Psoas muscle (tissue), 8 donors: Measurements from ENCODE around the gene NFATC2. TPM values are rescaled to one million over a fixed set of nuclear protein-coding genes. Genes with fewer than 3 reads are reported as not detected.

Experiments
- ATAC-seq, 4 donors: fragments of 200-7000 bp; cut with Tn5 transposase; one replicate each; pipeline ENCODE4 v1.9.1; 2020; ENCODE audit warnings: moderate library complexity in 3 of 4, mild to moderate bottlenecking in 2 of 4
- DNase-seq, 2 donors: peaks; one replicate each; pipeline ENCODE4 v3.0.0-alpha.2; 2020
- H3K27ac ChIP-seq: fragments of 200-600 bp; one replicate; pipeline ENCODE4 v1.8.0; 2022
- H3K27me3 ChIP-seq, 3 donors: fragments of 200-600 bp in 1 of 3; one replicate each; pipeline versions ENCODE4 v1.6.1 to v1.8.0; 2013 to 2022; ENCODE audit warnings: low read length in 2 of 3, mild to moderate bottlenecking in 2 of 3, moderate library complexity in 1 of 3; ENCODE audit not compliant: insufficient read depth in 3 of 3
- H3K36me3 ChIP-seq, 2 donors: fragments of 200-600 bp in 1 of 2; one replicate each; pipeline versions ENCODE4 v1.6.1 to v1.8.0; 2013 to 2022; ENCODE audit warnings: low read depth in 1 of 2, mild to moderate bottlenecking in 1 of 2, moderate library complexity in 1 of 2; ENCODE audit not compliant: insufficient read depth in 1 of 2
- H3K4me1 ChIP-seq: fragments of 200-600 bp; one replicate; pipeline ENCODE4 v1.8.0; 2022
- H3K4me3 ChIP-seq: fragments of 200-600 bp; one replicate; pipeline ENCODE4 v1.8.0; 2022; ENCODE audit warnings: mild to moderate bottlenecking
- H3K9me3 ChIP-seq: fragments of 200-600 bp; one replicate; pipeline ENCODE4 v1.8.0; 2022
- WGBS, 3 donors: extraction: QIAGEN DNeasy Blood & Tissue Kit; methylation state at CpG; one replicate each; pipeline versions ENCODE4 v1.1.6 to v1.1.7; 2013; 5-methylcytosine and 5-hydroxymethylcytosine counted together
- intact Hi-C, 2 donors: fragments of 100-400 bp; cut with DNase I; formaldehyde crosslinking; loops; one replicate each; pipeline versions ENCODE4 v1.11.0 to v1.14.2; 2022
- polyA plus RNA-seq, 3 donors: library from polyadenylated mRNA; stranded (reverse); fragments of 200-250 nt; gene quantifications; one replicate each; pipeline ENCODE4 v1.2.3, GENCODE V29; 2013
- total RNA-seq, 4 donors: library from RNA; stranded (reverse); fragmentation: NEBNext Ultra II Directional in 2 of 4; extraction: Animal tissue kit (Norgen Biotek cat#: 25700) in 2 of 4; gene quantifications; one replicate each; pipeline versions ENCODE4 v1.2.1 to v1.2.4, GENCODE V29; 2021 to 2023
- TF ChIP-seq, protein P1 (sequence below): fragments of 200-600 bp; IDR thresholded peaks from one replicate; pipeline ENCODE4 v1.8.0; 2022; ENCODE audit warnings: antibody characterized with exemption
- donor health status: healthy with polysubstance abuse.
- donor health status: DM: no; HTN: no; CAD: no; lungs with moderate emphysema.
- donor health status: Bipolar disorder and iron deficiency.
- donor health status: healthy.
- donor health status: DM: yes; HTN: yes; CAD: no.
- donor health status: DM: no; HTN: no; CAD: no.
- donor health status: DM: no; HTN: no; CAD: no.
- donor health status: DM: yes; HTN: yes; CAD: no.

The NFATC2 gene
- total and polyA plus RNA-seq, 7 donors: 0.18 to 3.1 (median 0.64) TPM

DNA sequence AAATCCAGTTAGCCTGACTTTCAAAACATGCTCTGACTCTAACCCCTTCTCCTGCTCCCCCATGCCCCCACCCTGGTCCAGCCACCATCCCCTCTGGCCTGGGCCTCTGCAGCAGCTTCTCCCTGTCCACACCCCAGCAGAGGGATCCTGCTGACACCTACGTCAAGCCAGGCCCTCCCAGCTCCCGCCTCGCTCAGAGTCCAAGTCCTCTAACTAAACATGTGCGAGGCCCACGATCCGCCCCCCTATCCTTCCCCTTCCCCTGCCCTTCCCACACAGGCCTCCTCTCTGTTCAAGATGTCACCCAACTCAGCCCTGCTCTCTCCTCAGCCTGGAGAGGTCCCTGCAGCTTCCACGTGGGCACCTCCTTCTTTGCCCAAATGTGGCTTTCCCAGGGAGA, 33.7 kb downstream of the NFATC2 start:
- intact Hi-C loops: no loop called here
- Histone ChIP-seq H3K9me3 (no peaks in the 10 kb centered on the region), H3K4me1 (peaks cover 19% of the 10 kb centered on the region), H3K36me3 (peaks cover 0 to 5% of the 10 kb centered on the region in 2 donors), H3K27ac (no peak overlapping the region), H3K4me3 (no peak overlapping the region), H3K27me3 (no peaks in the 10 kb centered on the region)
- TF ChIP-seq, protein P1, sequence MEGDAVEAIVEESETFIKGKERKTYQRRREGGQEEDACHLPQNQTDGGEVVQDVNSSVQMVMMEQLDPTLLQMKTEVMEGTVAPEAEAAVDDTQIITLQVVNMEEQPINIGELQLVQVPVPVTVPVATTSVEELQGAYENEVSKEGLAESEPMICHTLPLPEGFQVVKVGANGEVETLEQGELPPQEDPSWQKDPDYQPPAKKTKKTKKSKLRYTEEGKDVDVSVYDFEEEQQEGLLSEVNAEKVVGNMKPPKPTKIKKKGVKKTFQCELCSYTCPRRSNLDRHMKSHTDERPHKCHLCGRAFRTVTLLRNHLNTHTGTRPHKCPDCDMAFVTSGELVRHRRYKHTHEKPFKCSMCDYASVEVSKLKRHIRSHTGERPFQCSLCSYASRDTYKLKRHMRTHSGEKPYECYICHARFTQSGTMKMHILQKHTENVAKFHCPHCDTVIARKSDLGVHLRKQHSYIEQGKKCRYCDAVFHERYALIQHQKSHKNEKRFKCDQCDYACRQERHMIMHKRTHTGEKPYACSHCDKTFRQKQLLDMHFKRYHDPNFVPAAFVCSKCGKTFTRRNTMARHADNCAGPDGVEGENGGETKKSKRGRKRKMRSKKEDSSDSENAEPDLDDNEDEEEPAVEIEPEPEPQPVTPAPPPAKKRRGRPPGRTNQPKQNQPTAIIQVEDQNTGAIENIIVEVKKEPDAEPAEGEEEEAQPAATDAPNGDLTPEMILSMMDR: no peak
- WGBS, 3 donors: 92 to 96% (median 94%) methylated on average over 7 of the region's 7 CpGs
- ATAC-seq: no peak
- no peak for DNase-seq

DNA sequence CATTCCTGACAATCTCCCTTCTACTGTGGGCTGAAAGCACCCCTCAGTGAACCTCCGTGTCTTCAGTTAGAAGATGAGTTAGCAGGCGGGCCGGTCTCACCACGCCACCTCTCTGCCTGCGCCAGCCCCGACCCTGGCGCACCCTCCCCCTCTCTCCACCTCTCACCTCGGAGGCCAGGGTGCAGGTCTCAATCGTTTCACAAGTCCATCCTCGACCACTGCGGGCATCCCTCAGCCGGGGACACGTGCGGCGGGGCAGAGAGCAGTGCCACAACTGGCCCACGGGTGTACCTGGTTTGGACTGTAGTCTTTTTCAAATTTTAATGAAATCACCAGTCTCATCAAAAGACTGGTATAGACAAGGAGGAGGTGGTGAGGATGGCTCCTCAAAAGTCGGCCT, 34.4 kb downstream of the NFATC2 start:
- Histone ChIP-seq H3K27me3 (no peaks in the 10 kb centered on the region), H3K27ac (peak overlapping the region; percentile 23), H3K4me3 (no peak overlapping the region), H3K9me3 (no peaks in the 10 kb centered on the region), H3K4me1 (peaks cover 19% of the 10 kb centered on the region), H3K36me3 (no peaks in the 10 kb centered on the region)
- no peak for DNase-seq
- intact Hi-C loops: no loop called here
- 93 to 96% (median 94%) methylated on average over 17 of the region's 17 CpGs for WGBS, 3 donors
- ATAC-seq: no peak
- TF ChIP-seq, protein P1: no peak

DNA sequence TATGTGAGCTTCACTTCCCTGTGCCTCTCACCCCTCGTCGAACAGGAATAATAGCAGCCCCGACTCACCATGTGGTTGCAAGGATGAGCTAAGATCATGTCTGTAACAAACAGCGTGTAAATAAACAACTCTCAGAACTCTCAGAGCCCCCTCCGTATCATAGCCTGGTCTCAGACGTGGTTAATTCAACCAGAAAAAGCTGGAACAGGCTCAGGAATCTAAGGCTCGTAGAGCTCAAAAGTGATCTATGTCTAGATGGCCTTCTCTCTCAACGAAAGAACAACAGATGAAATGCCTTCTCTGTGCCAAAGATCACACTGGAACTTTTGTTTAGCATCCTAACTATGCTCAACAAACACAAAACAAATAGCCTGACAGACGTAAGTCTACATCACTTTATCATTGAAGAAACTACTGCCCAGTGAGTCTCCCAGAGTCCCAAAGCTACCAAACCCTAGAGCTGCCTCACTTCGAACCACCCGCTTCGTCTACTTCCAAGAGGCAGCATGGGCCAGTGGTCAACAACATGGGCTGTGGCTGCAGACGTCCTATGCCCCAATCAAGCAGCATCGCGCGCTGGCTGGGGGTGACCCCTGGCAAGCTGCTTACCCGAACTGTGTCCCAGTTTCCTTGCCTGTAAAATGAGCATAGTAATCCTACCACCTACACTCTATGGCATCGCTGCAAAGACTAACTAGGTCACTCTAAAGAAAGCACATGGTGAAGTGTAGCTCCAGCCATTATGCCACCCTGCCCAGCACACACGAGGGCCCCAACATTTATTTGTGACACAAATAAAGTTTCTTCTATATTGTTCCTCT, 35.1 kb downstream of the NFATC2 start:
- TF ChIP-seq, protein P1: no peak
- H3K27ac ChIP-seq: peak overlapping the region; percentile 23
- H3K4me3 ChIP-seq: no peak overlapping the region
- no peaks in the 10 kb centered on the region for H3K9me3 ChIP-seq
- no peaks in the 10 kb centered on the region for H3K27me3 ChIP-seq
- no peaks in the 10 kb centered on the region for H3K36me3 ChIP-seq
- no peak for DNase-seq
- ATAC-seq: peak; percentile 50 to 90 (median 84)
- WGBS, 3 donors: 43 to 55% (median 44%) methylated on average over 19 of the region's 19 CpGs
- intact Hi-C loops: no loop called here
- peaks cover 16% of the 10 kb centered on the region for H3K4me1 ChIP-seq

DNA sequence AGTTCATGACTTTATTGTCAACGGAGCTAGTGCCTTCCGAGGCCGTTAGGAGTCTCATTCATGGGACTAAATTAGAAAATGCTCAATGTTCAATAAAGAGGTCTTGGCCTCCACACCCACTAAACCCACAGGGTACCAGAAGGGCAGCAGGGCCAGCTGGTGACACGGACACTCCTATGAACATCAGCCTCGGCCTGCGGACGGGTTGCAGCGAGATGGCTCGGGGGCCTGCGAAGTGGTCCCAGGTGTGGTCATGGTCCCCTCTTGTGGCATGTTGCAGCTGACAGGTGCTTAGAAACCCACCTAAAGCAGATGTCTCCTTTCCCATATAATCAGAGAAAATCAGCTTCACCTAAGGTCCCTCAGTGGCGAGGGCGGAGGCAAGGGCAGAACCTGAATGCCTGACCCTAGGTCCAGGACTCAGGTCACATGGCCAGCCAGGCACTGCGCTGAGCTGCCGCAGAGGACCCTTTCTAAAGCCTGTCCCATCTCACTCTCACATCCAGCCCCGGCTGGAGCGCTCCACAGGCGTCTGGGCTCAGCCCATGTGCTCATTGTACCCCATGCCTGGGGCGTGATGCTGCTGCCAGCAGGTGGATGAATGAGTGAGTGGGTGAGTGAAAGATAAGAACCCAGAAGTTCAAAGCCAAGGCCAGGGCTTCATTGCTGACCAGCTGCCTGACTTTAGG, 35.8 kb downstream of the NFATC2 start:
- intact Hi-C loops: no loop called here
- peak overlapping the region; percentile 23 for H3K27ac ChIP-seq
- peak in 2 of 4 donors; percentile 41 to 60 for ATAC-seq
- peaks cover 16% of the 10 kb centered on the region for H3K4me1 ChIP-seq
- WGBS, 3 donors: 88 to 93% (median 89%) methylated on average over 18 of the region's 18 CpGs
- no peaks in the 10 kb centered on the region for H3K27me3 ChIP-seq
- H3K9me3 ChIP-seq: no peaks in the 10 kb centered on the region
- no peaks in the 10 kb centered on the region for H3K36me3 ChIP-seq
- no peak overlapping the region for H3K4me3 ChIP-seq
- no peak for DNase-seq
- TF ChIP-seq, protein P1: no peak
